Fibroblast of mammary gland (primary cell): ENCODE results near the gene CDKN1B.
A peak's percentile ranks its signal among the peaks of the same experiment; 100 is the strongest.

Experiments
- DNase-seq: peaks from one replicate; pipeline ENCODE4 v3.0.0-alpha.2; 2010; ENCODE audit warnings: low read depth
- H3K4me3 ChIP-seq: 2 replicates; pipeline ENCODE4 v1.5.1; 2011; ENCODE audit warnings: low read depth, mild to moderate bottlenecking, low read length, moderate library complexity; ENCODE audit not compliant: control insufficient read depth
- TF ChIP-seq, protein P1 (sequence below): conservative IDR thresholded peaks from 2 replicates; pipeline ENCODE4 v1.5.1; 2011; ENCODE audit warnings: low read depth, low read length, inconsistent platforms; ENCODE audit not compliant: control insufficient read depth, insufficient read depth

The CDKN1B gene

GRCh38 chr12:12686472-12686871 is 30.7 kb upstream of the CDKN1B start:
- TF ChIP-seq, protein P1, sequence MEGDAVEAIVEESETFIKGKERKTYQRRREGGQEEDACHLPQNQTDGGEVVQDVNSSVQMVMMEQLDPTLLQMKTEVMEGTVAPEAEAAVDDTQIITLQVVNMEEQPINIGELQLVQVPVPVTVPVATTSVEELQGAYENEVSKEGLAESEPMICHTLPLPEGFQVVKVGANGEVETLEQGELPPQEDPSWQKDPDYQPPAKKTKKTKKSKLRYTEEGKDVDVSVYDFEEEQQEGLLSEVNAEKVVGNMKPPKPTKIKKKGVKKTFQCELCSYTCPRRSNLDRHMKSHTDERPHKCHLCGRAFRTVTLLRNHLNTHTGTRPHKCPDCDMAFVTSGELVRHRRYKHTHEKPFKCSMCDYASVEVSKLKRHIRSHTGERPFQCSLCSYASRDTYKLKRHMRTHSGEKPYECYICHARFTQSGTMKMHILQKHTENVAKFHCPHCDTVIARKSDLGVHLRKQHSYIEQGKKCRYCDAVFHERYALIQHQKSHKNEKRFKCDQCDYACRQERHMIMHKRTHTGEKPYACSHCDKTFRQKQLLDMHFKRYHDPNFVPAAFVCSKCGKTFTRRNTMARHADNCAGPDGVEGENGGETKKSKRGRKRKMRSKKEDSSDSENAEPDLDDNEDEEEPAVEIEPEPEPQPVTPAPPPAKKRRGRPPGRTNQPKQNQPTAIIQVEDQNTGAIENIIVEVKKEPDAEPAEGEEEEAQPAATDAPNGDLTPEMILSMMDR: no peak
- DNase-seq: peak; percentile 35
- H3K4me3 ChIP-seq: no peak overlapping the region

DNA sequence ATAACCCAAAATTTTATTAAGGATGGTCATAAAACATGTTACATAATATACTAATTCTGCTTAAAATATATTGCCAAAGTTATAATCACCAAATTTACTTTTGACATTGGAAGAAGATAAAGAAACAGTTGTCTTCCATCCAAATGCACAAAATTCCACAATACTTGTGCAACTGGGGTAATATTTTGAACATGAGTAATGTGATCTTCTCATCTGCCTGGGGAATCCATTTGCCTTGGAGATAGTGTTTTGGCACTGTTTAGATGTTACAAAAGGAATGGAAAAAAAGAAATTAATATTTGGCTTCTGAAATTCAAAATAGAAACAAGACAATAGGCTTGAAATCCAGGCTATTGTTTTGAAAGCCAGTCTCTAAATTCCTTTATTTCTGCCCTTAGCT is 30.2 kb upstream of the CDKN1B start:
- H3K4me3 ChIP-seq: no peak overlapping the region
- TF ChIP-seq, protein P1: no peak
- DNase-seq: peak; percentile 67

DNA sequence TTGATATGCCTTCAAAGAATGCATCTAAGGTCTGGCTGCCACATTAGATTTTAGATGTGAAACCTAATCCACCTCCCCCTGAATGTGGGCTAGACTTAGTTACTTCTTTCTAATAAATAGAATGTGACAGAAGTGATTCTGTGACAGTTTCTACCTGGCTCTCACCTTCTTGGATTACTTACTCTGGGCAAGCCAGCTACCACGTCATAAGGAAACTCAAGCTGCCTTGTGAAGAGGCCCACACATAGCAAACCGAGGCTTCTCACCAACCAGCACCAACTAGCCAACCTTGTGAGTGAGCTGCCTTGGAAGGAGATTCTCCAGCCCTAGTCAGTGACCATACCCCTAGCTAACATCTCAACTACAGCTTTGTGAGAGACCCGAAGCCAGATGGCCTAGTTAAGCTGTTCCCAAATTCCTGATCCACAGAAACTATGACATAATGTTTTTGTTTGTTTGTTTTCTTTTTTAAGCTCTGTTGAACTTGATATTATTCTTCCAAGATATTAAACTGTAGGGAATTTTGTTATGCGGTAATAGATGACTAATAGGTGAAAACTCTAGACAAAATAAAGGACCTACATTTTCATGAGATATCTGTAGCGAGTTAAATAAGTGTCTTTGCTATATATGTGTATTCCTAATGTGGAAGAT is 27.4 kb upstream of the CDKN1B start:
- DNase-seq: no peak
- H3K4me3 ChIP-seq: no peak overlapping the region
- TF ChIP-seq, protein P1: no peak

DNA sequence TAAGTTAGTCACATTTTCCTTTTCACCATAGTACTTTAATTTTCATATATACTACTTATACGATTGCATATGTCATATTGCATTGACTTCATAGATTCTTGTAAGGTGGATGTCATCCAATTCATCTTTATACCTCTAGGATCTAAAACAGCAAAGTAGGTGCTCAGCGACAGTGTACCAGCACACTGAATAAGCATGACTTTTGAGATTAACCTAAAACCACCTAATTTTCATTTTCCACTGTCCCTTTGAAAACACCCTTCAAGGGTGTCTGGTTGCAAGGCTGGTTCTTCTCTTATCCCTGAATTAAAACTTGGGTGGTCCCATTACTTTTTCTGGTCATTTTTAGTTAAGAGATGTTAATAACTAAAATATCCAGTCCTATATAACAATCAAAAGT is 25.6 kb upstream of the CDKN1B start:
- H3K4me3 ChIP-seq: no peak overlapping the region
- no peak for DNase-seq
- TF ChIP-seq, protein P1: no peak

DNA sequence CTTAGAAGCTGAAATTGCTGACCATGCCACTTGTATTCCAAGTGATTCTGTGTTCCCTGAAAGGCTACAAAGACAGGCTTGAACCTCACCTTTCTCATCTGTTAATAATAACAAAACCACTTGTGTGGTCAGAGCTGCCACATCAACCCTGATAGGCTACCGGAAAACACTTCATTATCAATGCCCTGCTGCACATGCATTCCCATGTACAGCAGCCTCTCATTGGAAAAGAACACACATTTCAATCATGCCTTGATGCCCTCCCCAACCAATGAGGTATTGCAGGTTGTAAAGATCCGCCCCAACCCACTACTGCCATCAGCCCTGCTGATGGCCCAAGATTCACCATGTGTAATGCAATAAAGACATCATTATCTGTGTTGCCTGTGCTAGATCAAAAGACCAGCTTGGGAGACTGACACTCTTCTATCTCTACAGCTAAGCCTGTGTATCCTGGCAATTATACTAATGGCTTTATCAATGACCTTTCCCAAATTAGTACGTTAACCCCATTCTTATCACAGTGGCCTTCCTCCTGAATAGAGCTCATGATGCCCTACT is 24.0 kb upstream of the CDKN1B start:
- TF ChIP-seq, protein P1: no peak
- H3K4me3 ChIP-seq: no peak overlapping the region
- no peak for DNase-seq

GRCh38 chr12:12696562-12697383 is 20.4 kb upstream of the CDKN1B start:
- TF ChIP-seq, protein P1: no peak
- peak; percentile 84 for DNase-seq
- H3K4me3 ChIP-seq: peak overlapping the region; percentile 55
